ENCODE measurements around the gene PLXNA4.

- TF ChIP-seq, protein P1, sequence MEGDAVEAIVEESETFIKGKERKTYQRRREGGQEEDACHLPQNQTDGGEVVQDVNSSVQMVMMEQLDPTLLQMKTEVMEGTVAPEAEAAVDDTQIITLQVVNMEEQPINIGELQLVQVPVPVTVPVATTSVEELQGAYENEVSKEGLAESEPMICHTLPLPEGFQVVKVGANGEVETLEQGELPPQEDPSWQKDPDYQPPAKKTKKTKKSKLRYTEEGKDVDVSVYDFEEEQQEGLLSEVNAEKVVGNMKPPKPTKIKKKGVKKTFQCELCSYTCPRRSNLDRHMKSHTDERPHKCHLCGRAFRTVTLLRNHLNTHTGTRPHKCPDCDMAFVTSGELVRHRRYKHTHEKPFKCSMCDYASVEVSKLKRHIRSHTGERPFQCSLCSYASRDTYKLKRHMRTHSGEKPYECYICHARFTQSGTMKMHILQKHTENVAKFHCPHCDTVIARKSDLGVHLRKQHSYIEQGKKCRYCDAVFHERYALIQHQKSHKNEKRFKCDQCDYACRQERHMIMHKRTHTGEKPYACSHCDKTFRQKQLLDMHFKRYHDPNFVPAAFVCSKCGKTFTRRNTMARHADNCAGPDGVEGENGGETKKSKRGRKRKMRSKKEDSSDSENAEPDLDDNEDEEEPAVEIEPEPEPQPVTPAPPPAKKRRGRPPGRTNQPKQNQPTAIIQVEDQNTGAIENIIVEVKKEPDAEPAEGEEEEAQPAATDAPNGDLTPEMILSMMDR (IDR thresholded peaks at IDR 0.05; ENCODE audit: low read depth, low read length, poor library complexity, severe bottlenecking), result no peak
- no peak for TF ChIP-seq EZH2phosphoT487 (IDR thresholded peaks at IDR 0.05; ENCODE audit: borderline replicate concordance, low read length)
Observed at GRCh38 chr7:132475037-132475668, 101.1 kb downstream of the PLXNA4 start.

Measured in DOHH2 (cell line).